Measurements from ENCODE around the gene CAMK4.

- no peak for TF ChIP-seq POLR2A (IDR thresholded peaks at IDR 0.05; ENCODE audit: low read depth, low read length)
- TF ChIP-seq POLR2AphosphoS5 (IDR thresholded peaks at IDR 0.05; ENCODE audit: low read depth, low read length) = no peak
- no peak for TF ChIP-seq TAF1 (IDR thresholded peaks at IDR 0.05; ENCODE audit: low read depth, low read length)
- no peak for TF ChIP-seq PAX5 (IDR thresholded peaks at IDR 0.05; ENCODE audit: insufficient read depth, low read length, severe bottlenecking)
Observed at GRCh38 chr5:111439473-111440075, 215.4 kb downstream of the CAMK4 start.

All from GM12891 (cell line).